G401.6 (cell line): ENCODE results near the gene AGPAT4.
"Not testable (repeated sequence)": the region's sequence is repeated elsewhere in the genome, so short reads cannot be mapped to it uniquely, and the experiment has no call there.

Experiments used
- FAIRE-seq: peaks from 2 replicates; lab custom pipeline; 2012; peaks lifted over from hg19 to GRCh38; lab: Jason Lieb, UNC

The AGPAT4 gene

GRCh38 chr6:161227004-161227960, 46.6 kb downstream of the AGPAT4 start:
- FAIRE-seq, result no peak

GRCh38 chr6:161226009-161226964, 47.6 kb downstream of the AGPAT4 start:
- no peak for FAIRE-seq

GRCh38 chr6:161225681-161226008, 48.2 kb downstream of the AGPAT4 start:
- no peak for FAIRE-seq

GRCh38 chr6:161224951-161225680, 48.7 kb downstream of the AGPAT4 start:
- not testable (repeated sequence) for FAIRE-seq

- FAIRE-seq, result no peak
Observed at GRCh38 chr6:161223646-161224045, 50.2 kb downstream of the AGPAT4 start.

GRCh38 chr6:161222706-161223234, 51.1 kb downstream of the AGPAT4 start:
- FAIRE-seq, result no peak

GRCh38 chr6:161220346-161220745, 53.5 kb downstream of the AGPAT4 start:
- no peak for FAIRE-seq

GRCh38 chr6:161219680-161220079, 54.2 kb downstream of the AGPAT4 start:
- peak; percentile 36 for FAIRE-seq

GRCh38 chr6:161218222-161218621, 55.6 kb downstream of the AGPAT4 start:
- FAIRE-seq, result no peak

- FAIRE-seq, result no peak
Observed at GRCh38 chr6:161217628-161218027, 56.2 kb downstream of the AGPAT4 start.

- FAIRE-seq, result no peak
Observed at GRCh38 chr6:161216616-161217205, 57.1 kb downstream of the AGPAT4 start.

GRCh38 chr6:161215876-161216615, 57.8 kb downstream of the AGPAT4 start:
- no peak for FAIRE-seq

GRCh38 chr6:161215193-161215592, 58.7 kb downstream of the AGPAT4 start:
- no peak for FAIRE-seq

- FAIRE-seq, result no peak
Observed at GRCh38 chr6:161214722-161215121, 59.1 kb downstream of the AGPAT4 start.

- FAIRE-seq, result no peak
Observed at GRCh38 chr6:161212902-161213301, 61.0 kb downstream of the AGPAT4 start.

- FAIRE-seq, result no peak
Observed at GRCh38 chr6:161211380-161212035, 62.4 kb downstream of the AGPAT4 start.

- FAIRE-seq, result no peak
Observed at GRCh38 chr6:161210857-161211256, 63.0 kb downstream of the AGPAT4 start.

- no peak for FAIRE-seq
Observed at GRCh38 chr6:161207200-161207599, 66.7 kb downstream of the AGPAT4 start.

- no peak for FAIRE-seq
Observed at GRCh38 chr6:161204866-161205557, 68.8 kb downstream of the AGPAT4 start.
